Stimulated activated CD4-positive, alpha-beta T cell treated with anti-CD3 and anti-CD28 coated beads, Interleukin-1b, Interleukin-23, amount 100 ng/mL, for 24 hours (primary cell): Measurements from ENCODE around the gene ITSN2.
"Not testable (repeated sequence)": the region's sequence is repeated elsewhere in the genome, so short reads cannot be mapped to it uniquely, and the experiment has no call there.

Source experiments
- DNase-seq, 4 experiments: peaks; one replicate each; pipeline ENCODE4 v3.0.0-alpha.2; 2020; ENCODE audit warnings: low read depth in 4 of 4, low spot score in 1 of 4

ITSN2 gene

DNA sequence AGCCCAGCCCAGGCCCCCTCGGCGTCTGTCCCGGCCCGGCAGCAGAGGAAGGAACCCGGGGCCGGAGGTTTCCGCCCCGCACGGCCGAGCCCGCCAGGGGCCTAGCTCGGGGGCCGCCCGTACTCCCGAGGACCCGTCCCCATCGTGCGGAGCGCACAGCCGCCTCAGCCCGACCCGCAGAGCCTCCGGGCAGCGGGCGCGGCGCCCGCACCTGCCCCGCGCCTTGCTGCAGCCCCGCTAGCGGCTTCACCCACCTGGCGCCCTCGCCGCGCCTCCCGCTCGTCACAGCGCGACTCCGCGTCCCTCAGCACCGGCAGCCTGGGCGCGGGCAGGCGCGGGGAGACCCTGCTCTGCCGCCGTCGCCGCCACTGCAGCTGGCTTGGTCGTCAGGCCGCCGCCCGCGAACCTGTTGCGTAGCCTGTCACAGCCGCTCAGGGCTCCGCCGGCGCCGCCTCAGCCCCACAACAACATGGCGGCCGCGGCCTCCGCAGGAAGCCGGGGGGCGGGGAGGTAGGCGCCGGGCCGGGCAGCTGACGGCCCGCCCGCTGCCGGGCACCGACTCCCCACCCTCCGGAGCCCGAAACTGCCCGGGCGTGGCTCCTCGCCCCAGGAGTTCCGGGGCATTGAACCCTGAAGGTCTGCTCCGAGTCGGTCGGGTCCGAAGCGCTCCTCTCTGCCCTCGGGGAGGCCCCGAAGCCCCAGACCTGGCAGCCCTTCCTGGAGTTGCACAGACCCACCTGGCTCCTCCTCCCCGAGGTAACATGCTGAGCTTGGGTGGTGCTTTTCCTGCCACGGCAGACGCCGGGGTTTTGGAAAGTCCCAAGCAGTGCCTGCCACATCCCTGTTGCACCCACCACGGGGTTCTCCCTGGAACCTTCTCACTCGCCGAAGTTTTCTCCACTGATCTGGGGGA is at the start of gene ITSN2:
TSS of gene ITSN2 (minus strand) at position 487 of the 913 bp plus-strand sequence. CDS start 32,454 bp downstream, outside the sequence.
- peak; percentile 52 to 76 (median 68) for DNase-seq

DNA sequence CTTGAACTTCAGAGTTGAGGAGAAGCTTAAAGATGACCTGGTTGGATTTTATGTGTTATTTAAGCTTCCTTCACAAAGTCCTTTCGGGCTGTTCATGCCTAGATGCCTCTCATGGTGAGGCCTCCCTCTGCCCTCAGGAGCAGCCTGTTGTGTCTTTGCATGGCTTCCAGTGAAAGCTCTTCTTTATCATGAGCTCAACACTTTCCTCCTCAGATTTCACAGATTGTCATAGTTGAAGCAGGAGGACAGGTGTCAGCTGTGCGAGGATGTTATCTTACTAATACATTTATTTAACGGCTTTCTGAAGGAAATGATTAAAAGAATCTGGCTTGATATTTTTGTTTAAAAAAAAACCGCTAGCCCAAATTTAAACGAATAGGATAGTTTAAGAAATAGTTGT is 48.8 kb upstream of the ITSN2 start:
- no peak for DNase-seq

GRCh38 chr2:24408704-24409103 is 48.4 kb upstream of the ITSN2 start:
- DNase-seq, result not testable (repeated sequence)

GRCh38 chr2:24404491-24404921 is 44.2 kb upstream of the ITSN2 start:
- DNase-seq, result no peak

DNA sequence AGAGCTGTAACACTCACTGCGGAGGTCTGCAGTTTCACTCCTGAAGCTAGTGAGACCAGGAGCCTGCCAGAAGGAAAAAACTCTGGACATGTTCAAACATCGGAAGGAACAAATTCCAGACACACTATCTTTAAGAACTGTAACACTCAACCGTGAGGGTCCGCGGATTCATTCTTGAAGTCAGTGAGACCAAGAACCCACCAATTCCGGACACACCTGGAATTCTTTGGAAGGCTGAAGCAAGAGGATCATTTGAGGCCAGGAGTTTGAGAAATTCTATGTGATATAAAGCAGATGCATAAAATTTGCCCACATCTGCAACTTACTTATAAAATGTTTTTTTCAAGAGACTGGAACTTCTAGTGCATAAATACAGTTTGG is 43.5 kb upstream of the ITSN2 start:
- no peak for DNase-seq

GRCh38 chr2:24403168-24403831 is 43.0 kb upstream of the ITSN2 start:
- no peak for DNase-seq

- DNase-seq, result no peak
Observed at GRCh38 chr2:24402242-24403097, 42.1 kb upstream of the ITSN2 start.

GRCh38 chr2:24400207-24400907 is 40.0 kb upstream of the ITSN2 start:
- no peak for DNase-seq

DNA sequence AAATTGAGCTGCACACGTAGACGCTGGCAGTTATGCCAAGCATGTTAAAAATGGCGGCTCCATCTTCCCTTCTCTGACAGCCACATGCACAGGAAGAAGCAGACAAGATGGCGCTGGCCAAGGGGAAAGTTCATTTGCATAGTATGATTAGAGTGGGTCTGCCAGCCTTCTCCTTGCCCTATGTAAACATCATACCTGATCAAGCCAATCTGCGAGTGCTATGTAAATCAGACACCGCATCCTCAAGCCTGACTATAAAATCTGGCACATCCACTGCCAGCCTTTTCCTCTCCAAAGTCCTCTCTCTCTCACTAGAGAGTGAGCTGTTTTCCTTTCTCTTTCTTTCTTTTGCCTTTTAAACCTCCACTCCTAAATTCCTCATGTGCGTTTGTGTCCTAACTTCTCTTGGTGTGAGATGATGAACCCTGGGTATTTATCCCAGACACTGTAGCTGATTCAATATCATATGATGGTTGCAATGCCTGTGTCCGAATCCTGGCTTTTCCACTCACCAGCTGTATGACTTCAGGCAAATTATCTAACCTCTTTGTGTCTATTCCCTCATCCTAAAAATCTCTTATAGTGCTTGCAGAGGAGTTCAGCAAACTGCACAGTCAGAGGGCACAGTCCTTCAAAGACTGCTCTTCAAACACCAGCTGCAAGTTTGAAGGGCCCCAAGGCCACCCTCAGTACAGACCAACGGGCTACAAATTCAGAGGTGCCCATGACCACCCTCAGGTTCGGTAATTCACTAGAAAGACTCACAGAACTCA is 39.3 kb upstream of the ITSN2 start:
- no peak for DNase-seq

- no peak for DNase-seq
Observed at GRCh38 chr2:24394998-24395397, 34.7 kb upstream of the ITSN2 start.

GRCh38 chr2:24392542-24393059 is 32.3 kb upstream of the ITSN2 start:
- DNase-seq, result no peak

- DNase-seq, result no peak
Observed at GRCh38 chr2:24385366-24385765, 25.0 kb upstream of the ITSN2 start.

DNA sequence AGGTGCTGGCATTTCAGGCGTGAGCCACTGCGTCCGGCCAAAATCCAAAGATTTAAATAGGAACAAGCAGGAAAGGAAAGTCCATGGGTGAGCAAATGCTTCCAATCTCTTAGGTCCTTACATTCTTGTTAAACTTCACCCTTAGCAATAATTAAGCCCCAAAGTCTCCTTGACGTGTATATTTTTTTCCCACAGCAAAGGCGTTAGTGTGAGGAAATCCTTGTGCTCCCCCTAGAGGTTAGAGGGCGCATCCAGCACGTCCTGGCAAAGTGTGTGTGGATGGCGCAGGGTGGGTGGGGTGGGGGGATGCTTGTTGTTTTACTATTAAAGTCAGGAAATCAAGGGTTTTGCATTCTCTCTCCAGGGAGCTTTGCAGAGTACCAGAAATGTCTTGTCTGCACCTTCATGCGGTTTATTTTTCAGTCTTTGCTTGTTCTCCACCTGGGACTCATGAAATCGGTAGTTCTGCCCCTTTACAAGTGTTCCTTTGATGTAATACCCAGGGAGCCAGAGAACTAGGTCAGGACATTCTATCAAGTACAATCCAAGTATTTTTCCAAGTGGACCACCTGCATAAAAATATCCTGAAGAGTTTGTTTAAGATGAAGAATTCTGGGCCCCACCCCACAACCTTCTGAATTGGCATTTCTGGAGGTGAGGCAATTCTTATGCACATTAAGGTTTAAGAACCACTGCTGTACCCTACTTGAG is 22.2 kb upstream of the ITSN2 start:
- DNase-seq, result peak in 3 of 4 experiments; percentile 13 to 17 (median 17)

- DNase-seq, result no peak
Observed at GRCh38 chr2:24380820-24381219, 20.5 kb upstream of the ITSN2 start.

DNA sequence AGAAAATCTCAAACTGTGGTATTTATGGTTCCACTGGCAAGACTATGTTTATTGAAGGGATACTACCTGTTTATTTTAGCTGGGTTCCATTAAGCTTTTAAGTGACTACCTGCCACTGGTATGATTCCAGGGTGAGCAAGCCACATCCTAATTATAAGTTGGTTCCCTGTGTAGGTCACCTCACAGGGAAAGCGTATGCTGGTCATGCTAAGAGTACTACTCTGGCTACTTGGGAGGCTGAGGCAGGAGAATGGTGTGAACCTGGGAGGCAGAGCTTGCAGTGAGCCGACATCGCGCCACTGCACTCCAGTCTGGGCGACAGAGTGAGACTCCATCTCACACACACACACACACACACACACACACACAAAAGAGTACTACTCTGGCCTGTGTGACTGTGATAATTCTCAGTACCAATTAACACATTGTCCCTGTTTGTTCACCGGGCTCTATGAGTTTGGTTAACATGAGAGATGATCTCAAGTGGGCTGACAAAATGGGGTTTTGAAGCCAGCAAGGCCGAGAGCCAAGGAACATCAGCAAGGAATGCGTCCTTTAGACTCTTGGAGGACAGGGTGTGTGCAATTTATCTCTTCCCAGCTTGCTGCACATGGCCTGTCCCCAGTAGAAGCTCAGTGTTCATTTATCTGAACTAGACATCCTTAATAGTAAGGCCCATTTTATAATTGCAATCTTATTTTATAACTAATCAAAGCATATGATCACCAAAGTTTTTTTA is 15.2 kb upstream of the ITSN2 start:
- DNase-seq, result no peak

DNA sequence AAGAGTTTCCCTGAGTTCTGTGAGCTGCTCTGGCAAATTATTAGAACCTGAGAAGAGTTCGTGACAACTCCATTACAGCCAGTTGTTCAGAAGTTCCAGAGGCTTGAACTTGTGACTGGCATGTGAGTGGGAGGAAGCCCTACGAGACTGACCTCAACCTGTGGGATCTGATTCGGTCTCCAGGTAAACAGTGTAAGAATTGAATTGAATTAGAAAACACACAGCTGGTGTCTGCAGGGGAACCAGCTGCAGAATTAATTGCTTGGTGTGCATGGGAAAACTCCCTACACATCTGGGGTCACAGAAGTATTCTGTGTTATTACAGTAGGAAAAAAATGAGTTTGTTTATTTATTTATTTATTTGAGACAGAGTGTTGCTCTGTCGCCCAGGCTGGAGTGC is 14.0 kb upstream of the ITSN2 start:
- no peak for DNase-seq

DNA sequence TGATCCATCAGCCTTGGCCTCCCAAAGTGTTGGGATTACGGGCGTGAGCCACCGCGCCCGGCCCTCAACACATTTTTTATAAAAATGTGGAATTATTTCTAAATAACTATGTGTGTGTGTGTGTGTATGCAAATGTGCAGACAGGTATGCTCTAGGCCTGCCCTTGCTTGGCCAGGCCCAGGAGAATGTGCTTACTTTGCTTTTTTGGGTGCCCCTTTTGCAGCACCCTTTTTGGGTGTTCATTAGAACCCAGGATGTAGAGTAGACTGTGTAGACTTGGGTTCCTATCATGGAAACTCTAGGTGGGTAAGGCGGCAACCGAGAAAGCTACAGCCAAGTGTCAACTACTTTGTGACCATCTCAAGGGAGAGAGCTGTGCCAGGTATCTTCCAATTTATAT is 11.7 kb upstream of the ITSN2 start:
- no peak for DNase-seq

- DNase-seq, result no peak
Observed at GRCh38 chr2:24365826-24366225, 5.5 kb upstream of the ITSN2 start.
